CD1c-positive myeloid dendritic cell (primary cell): ENCODE results near the gene SAXO2.
"Not testable (repeated sequence)": the region's sequence is repeated elsewhere in the genome, so short reads cannot be mapped to it uniquely, and the experiment has no call there.

ENCODE experiments used
- DNase-seq: peaks from one replicate; pipeline ENCODE4 v3.0.0-alpha.2; 2016; ENCODE audit errors: extremely low spot score

The SAXO2 gene

DNA sequence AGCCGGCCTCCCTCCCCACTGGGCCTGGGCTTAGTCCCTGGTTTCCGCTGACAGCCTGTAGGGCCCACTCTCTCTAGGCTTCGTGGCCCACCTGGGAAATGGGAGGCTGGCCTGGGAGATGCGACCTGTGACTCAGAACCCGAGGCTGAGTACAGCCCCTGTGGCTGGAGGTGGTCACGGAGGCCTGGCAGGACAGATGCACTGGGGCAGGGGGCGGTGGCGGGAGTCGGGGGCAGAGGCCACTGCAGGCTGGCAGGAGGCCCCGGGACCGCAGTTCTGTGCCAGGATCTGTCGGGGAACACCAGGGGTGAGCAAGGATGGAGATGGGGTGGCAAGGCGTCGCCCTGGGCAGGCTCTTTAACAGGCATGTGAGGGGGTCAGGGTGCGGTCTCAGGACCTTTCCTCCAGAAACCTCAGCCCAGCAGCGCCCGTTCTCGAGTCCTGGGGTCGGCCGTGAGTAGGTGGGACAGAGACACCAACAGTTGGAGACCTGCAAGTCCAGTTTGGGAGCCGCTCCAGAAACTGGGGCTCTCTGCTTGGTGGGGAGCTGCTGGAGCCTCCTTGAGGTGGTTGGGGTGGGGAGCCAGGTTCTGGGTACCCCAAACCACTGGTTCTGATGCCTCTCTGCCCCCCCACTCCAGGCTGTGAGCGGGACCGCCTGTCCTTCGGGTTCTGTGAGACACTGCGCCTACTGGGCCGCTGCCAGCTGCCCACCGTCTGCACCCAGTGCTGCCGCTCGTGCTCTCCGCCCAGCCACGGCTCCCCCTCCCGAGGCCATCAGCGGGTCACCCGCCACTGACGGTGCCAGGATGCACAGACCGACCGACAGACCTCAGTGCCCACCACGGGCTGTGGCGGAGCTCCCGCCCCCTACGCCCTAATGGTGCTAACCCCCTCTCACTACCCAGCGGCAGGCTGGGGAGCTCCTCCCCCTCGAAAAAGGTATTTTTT lies 71.3 kb downstream of the SAXO2 start:
- not testable (repeated sequence) for DNase-seq
